Measurements from ENCODE around the gene DUSP15. TPM values are rescaled to one million over a fixed set of nuclear protein-coding genes. Genes with fewer than 3 reads are reported as not detected.

Gene DUSP15
- polyA plus RNA-seq, 1 donor (not counting 4 experiments of a cell fraction or from before 2014, with no cell fraction given), result not detected

DNA sequence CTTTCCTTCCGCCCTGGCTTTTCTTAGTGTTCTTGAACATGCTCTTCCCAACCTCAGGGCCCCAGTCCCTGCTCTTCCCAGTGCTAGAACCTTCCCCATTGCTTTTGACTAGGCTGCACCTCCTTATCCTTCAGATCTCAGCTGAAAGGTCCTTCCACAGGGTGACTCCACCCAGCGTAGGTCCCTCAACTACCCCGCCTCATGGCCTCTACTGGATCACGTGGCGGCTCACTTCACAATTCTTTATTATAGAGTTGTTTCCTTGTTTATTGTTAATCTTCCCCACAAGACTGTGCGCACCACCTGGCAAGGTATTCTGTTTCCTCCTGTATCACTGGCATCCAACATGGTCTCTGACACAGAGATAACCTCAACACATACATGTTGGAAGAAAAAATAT, 31.3 kb upstream of the DUSP15 start:
- H2AFZ ChIP-seq (ENCODE audit: control insufficient read depth, low read length), result no peak overlapping the region
- no peak overlapping the region for H3K27ac ChIP-seq (ENCODE audit: control insufficient read depth, insufficient read depth, low read length)
- TF ChIP-seq EZH2 (IDR thresholded peaks at IDR 0.05; ENCODE audit: low read length), result no peak
- TF ChIP-seq, protein P1, sequence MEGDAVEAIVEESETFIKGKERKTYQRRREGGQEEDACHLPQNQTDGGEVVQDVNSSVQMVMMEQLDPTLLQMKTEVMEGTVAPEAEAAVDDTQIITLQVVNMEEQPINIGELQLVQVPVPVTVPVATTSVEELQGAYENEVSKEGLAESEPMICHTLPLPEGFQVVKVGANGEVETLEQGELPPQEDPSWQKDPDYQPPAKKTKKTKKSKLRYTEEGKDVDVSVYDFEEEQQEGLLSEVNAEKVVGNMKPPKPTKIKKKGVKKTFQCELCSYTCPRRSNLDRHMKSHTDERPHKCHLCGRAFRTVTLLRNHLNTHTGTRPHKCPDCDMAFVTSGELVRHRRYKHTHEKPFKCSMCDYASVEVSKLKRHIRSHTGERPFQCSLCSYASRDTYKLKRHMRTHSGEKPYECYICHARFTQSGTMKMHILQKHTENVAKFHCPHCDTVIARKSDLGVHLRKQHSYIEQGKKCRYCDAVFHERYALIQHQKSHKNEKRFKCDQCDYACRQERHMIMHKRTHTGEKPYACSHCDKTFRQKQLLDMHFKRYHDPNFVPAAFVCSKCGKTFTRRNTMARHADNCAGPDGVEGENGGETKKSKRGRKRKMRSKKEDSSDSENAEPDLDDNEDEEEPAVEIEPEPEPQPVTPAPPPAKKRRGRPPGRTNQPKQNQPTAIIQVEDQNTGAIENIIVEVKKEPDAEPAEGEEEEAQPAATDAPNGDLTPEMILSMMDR (optimal IDR thresholded peaks at IDR 0.05 in 1 of 3, IDR thresholded peaks at IDR 0.05 in 1 of 3, conservative IDR thresholded peaks at IDR 0.05 in 1 of 3; ENCODE audit: extremely low read depth in 1 of 3, insufficient read depth in 2 of 3, low read length in 3 of 3), result no peak
- H3K27me3 ChIP-seq (ENCODE audit: control insufficient read depth, extremely low read depth, insufficient read depth, low read length), result no peaks in the 10 kb centered on the region
- no peaks in the 10 kb centered on the region for H3K9me1 ChIP-seq (ENCODE audit: control insufficient read depth, extremely low read depth, insufficient read depth, low read length)
- no peaks in the 10 kb centered on the region for H3K4me1 ChIP-seq (ENCODE audit: control insufficient read depth, extremely low read depth, insufficient read depth, low read length)
- H3K9me3 ChIP-seq (ENCODE audit: control insufficient read depth, low read depth, low read length), result no peaks in the 10 kb centered on the region
- no peaks in the 10 kb centered on the region for H3K36me3 ChIP-seq (ENCODE audit: control insufficient read depth in 2 of 2, extremely low read depth in 1 of 2, insufficient read depth in 2 of 2, low read length in 2 of 2)
- no peak for DNase-seq (ENCODE audit: low read depth, low spot score)
- no peak for FAIRE-seq
- H3K4me2 ChIP-seq (ENCODE audit: control insufficient read depth, extremely low read depth, insufficient read depth, low read depth, low read length), result no peak overlapping the region
- H3K4me3 ChIP-seq (ENCODE audit: control insufficient read depth in 2 of 3, extremely low read depth in 1 of 3, insufficient read depth in 2 of 3, low read depth in 1 of 3, low read length in 3 of 3), result no peak overlapping the region
- dilution Hi-C loops (cut with MboI; ENCODE audit: extremely low pct_ligation_motif_present, low sequenced_read_pairs), result no loop called here
- no peak overlapping the region for H3K9ac ChIP-seq (ENCODE audit: control insufficient read depth, extremely low read depth, insufficient read depth, low read length)
- H3K79me2 ChIP-seq (ENCODE audit: control insufficient read depth, insufficient read depth, low read length), result no peaks in the 10 kb centered on the region
- H4K20me1 ChIP-seq (ENCODE audit: control insufficient read depth, extremely low read depth, insufficient read depth, low read length), result no peaks in the 10 kb centered on the region

GRCh38 chr20:31897541-31897940, 27.2 kb upstream of the DUSP15 start:
- Histone ChIP-seq H3K27ac (ENCODE audit: control insufficient read depth, insufficient read depth, low read length) (no peak overlapping the region), H3K9ac (ENCODE audit: control insufficient read depth, extremely low read depth, insufficient read depth, low read length) (no peak overlapping the region), H3K27me3 (ENCODE audit: control insufficient read depth, extremely low read depth, insufficient read depth, low read length) (no peaks in the 10 kb centered on the region), H3K79me2 (ENCODE audit: control insufficient read depth, insufficient read depth, low read length) (no peaks in the 10 kb centered on the region), H4K20me1 (ENCODE audit: control insufficient read depth, extremely low read depth, insufficient read depth, low read length) (no peaks in the 10 kb centered on the region), H3K4me2 (ENCODE audit: control insufficient read depth, extremely low read depth, insufficient read depth, low read depth, low read length) (no peak overlapping the region), H3K9me1 (ENCODE audit: control insufficient read depth, extremely low read depth, insufficient read depth, low read length) (no peaks in the 10 kb centered on the region), H3K36me3 (ENCODE audit: control insufficient read depth in 2 of 2, extremely low read depth in 1 of 2, insufficient read depth in 2 of 2, low read length in 2 of 2) (no peaks in the 10 kb centered on the region), H3K4me1 (ENCODE audit: control insufficient read depth, extremely low read depth, insufficient read depth, low read length) (no peaks in the 10 kb centered on the region), H2AFZ (ENCODE audit: control insufficient read depth, low read length) (no peak overlapping the region), H3K4me3 (ENCODE audit: control insufficient read depth in 2 of 3, extremely low read depth in 1 of 3, insufficient read depth in 2 of 3, low read depth in 1 of 3, low read length in 3 of 3) (no peak overlapping the region), H3K9me3 (ENCODE audit: control insufficient read depth, low read depth, low read length) (no peaks in the 10 kb centered on the region)
- DNase-seq (ENCODE audit: low read depth, low spot score) (no peak), FAIRE-seq (no peak)
- no peak for TF ChIP-seq EZH2 (IDR thresholded peaks at IDR 0.05; ENCODE audit: low read length)
- TF ChIP-seq, protein P1 (optimal IDR thresholded peaks at IDR 0.05 in 1 of 3, IDR thresholded peaks at IDR 0.05 in 1 of 3, conservative IDR thresholded peaks at IDR 0.05 in 1 of 3; ENCODE audit: extremely low read depth in 1 of 3, insufficient read depth in 2 of 3, low read length in 3 of 3), result no peak
- dilution Hi-C loops (cut with MboI; ENCODE audit: extremely low pct_ligation_motif_present, low sequenced_read_pairs), result no loop called here

All from keratinocyte (primary cell).